H1 (cell line): ENCODE results near the gene RBFOX1.

ENCODE experiments used
- CBX5 ChIP-seq: fragments of 300-800, 300-1000 bp; sonication (generic); IDR thresholded peaks from 2 replicates; pipeline ENCODE4 v1.7.1; 2016; ENCODE audit warnings: antibody characterized with exemption, low read length, low read depth
- CBX8 ChIP-seq: fragments of 300-800, 300-1000 bp; sonication (generic); IDR thresholded peaks from 2 replicates; pipeline ENCODE4 v1.7.1; 2016; ENCODE audit warnings: low read depth, low read length, borderline replicate concordance
- CREB1 ChIP-seq: IDR thresholded peaks from 2 replicates; pipeline ENCODE4 v1.6.1; 2012; ENCODE audit warnings: inconsistent platforms
- CTCF ChIP-seq, 3 experiments: IDR thresholded peaks; 1 replicate in 2 of 3; 2 replicates in 1 of 3; pipeline versions ENCODE4 v1.5.1 to v1.6.1; 2011; ENCODE audit warnings: low read length in 3 of 3, mild to moderate bottlenecking in 3 of 3, inconsistent platforms in 2 of 3, low read depth in 1 of 3, moderate library complexity in 1 of 3; ENCODE audit not compliant: insufficient read depth in 1 of 3; ENCODE audit errors: control extremely low read depth in 1 of 3
- EP300 ChIP-seq, 2 experiments: IDR thresholded peaks; 1 replicate in 1 of 2; 2 replicates in 1 of 2; pipeline ENCODE4 v1.6.1; 2011 to 2012; ENCODE audit warnings: low read depth in 2 of 2, low read length in 2 of 2, mild to moderate bottlenecking in 2 of 2, borderline replicate concordance in 1 of 2, inconsistent platforms in 1 of 2, moderate library complexity in 1 of 2
- EZH2 ChIP-seq: fragments of 200-600 bp; sonication (generic); IDR thresholded peaks from 2 replicates; pipeline ENCODE4 v1.7.1; 2012; ENCODE audit warnings: low read depth, mild to moderate bottlenecking, moderate library complexity, low read length, inconsistent platforms; ENCODE audit not compliant: severe bottlenecking
- HDAC6 ChIP-seq: IDR thresholded peaks from one replicate; pipeline ENCODE4 v1.7.1; 2012; ENCODE audit warnings: low read depth, mild to moderate bottlenecking, inconsistent platforms, low read length, moderate library complexity
- MAFK ChIP-seq: IDR thresholded peaks from 2 replicates; pipeline ENCODE4 v1.6.1; 2012; ENCODE audit warnings: low read depth, mild to moderate bottlenecking, improper control_type of control experiment, low read length
- MAX ChIP-seq: IDR thresholded peaks from 2 replicates; pipeline ENCODE4 v1.6.1; 2012; ENCODE audit warnings: inconsistent platforms
- POLR2A ChIP-seq, 2 experiments: IDR thresholded peaks; 1 replicate in 1 of 2; 2 replicates in 1 of 2; pipeline ENCODE4 v1.6.1; 2011; ENCODE audit warnings: low read depth in 2 of 2, low read length in 2 of 2, mild to moderate bottlenecking in 2 of 2; ENCODE audit errors: control extremely low read depth in 1 of 2
- POLR2AphosphoS5 ChIP-seq: IDR thresholded peaks from 2 replicates; pipeline ENCODE4 v1.6.1; 2011; ENCODE audit warnings: low read depth, low read length
- SIN3A ChIP-seq, 2 experiments: IDR thresholded peaks in 1 of 2; conservative IDR thresholded peaks in 1 of 2; 2 replicates each; pipeline ENCODE4 v1.6.1; 2011 to 2012; ENCODE audit warnings: low read length in 2 of 2, improper control_type of control experiment in 1 of 2, low read depth in 1 of 2, mild to moderate bottlenecking in 1 of 2
- SP1 ChIP-seq: IDR thresholded peaks from 2 replicates; pipeline ENCODE4 v1.6.1; 2011; ENCODE audit warnings: low read depth, low read length
- TF ChIP-seq, protein P1 (sequence below): IDR thresholded peaks from 2 replicates; pipeline ENCODE4 v1.6.1; 2012; ENCODE audit warnings: low read length, inconsistent platforms

- TF ChIP-seq POLR2A (IDR thresholded peaks at IDR 0.05; ENCODE audit: control extremely low read depth in 1 of 2, low read depth in 2 of 2, low read length in 2 of 2) (no peak), CTCF (IDR thresholded peaks at IDR 0.05; ENCODE audit: control extremely low read depth in 1 of 3, insufficient read depth in 1 of 3, low read depth in 1 of 3, low read length in 3 of 3) (no peak), CREB1 (no peak), SP1 (no peak), EZH2 (no peak), POLR2AphosphoS5 (no peak), SIN3A (conservative IDR thresholded peaks at IDR 0.05 in 1 of 2, IDR thresholded peaks at IDR 0.05 in 1 of 2; ENCODE audit: low read depth in 1 of 2, low read length in 2 of 2) (no peak), EP300 (IDR thresholded peaks at IDR 0.05; ENCODE audit: borderline replicate concordance in 1 of 2, low read depth in 2 of 2, low read length in 2 of 2) (no peak), CBX5 (no peak), MAFK (no peak), MAX (no peak), CBX8 (no peak), HDAC6 (no peak)
- TF ChIP-seq, protein P1, sequence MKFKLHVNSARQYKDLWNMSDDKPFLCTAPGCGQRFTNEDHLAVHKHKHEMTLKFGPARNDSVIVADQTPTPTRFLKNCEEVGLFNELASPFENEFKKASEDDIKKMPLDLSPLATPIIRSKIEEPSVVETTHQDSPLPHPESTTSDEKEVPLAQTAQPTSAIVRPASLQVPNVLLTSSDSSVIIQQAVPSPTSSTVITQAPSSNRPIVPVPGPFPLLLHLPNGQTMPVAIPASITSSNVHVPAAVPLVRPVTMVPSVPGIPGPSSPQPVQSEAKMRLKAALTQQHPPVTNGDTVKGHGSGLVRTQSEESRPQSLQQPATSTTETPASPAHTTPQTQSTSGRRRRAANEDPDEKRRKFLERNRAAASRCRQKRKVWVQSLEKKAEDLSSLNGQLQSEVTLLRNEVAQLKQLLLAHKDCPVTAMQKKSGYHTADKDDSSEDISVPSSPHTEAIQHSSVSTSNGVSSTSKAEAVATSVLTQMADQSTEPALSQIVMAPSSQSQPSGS, result no peak
Measured at GRCh38 chr16:7561908-7562405, 229.3 kb downstream of the RBFOX1 start.
